SW 1271 (cell line): Measurements from ENCODE around the gene FOXO3.

Experiments
- DNase-seq, 2 experiments: peaks; one replicate each; lab custom pipeline; 2025; lab: John Stamatoyannopoulos, UW

The FOXO3 gene

GRCh38 chr6:108575905-108576494 lies 15.3 kb downstream of the FOXO3 start:
- DNase-seq, result no peak

- no peak for DNase-seq
Observed at GRCh38 chr6:108576709-108577108, 16.0 kb downstream of the FOXO3 start.

GRCh38 chr6:108578166-108578565 lies 17.4 kb downstream of the FOXO3 start:
- no peak for DNase-seq

GRCh38 chr6:108578595-108579327 lies 18.0 kb downstream of the FOXO3 start:
- DNase-seq, result no peak

GRCh38 chr6:108579328-108579721 lies 18.6 kb downstream of the FOXO3 start:
- DNase-seq, result no peak

GRCh38 chr6:108580646-108581045 lies 19.9 kb downstream of the FOXO3 start:
- no peak for DNase-seq

GRCh38 chr6:108581237-108581931 lies 20.7 kb downstream of the FOXO3 start:
- peak in 1 of 2 experiments; percentile 37 for DNase-seq

- no peak for DNase-seq
Observed at GRCh38 chr6:108581932-108582475, 21.3 kb downstream of the FOXO3 start.

- no peak for DNase-seq
Observed at GRCh38 chr6:108582618-108583017, 21.9 kb downstream of the FOXO3 start.

GRCh38 chr6:108584323-108584722 lies 23.6 kb downstream of the FOXO3 start:
- DNase-seq, result no peak

- DNase-seq, result no peak
Observed at GRCh38 chr6:108585359-108585758, 24.6 kb downstream of the FOXO3 start.

- DNase-seq, result no peak
Observed at GRCh38 chr6:108585921-108586536, 25.3 kb downstream of the FOXO3 start.

GRCh38 chr6:108587258-108588059 lies 26.7 kb downstream of the FOXO3 start:
- DNase-seq, result no peak

- no peak for DNase-seq
Observed at GRCh38 chr6:108588586-108588985, 27.9 kb downstream of the FOXO3 start.

- peak; percentile 13 to 40 for DNase-seq
Observed at GRCh38 chr6:108589244-108589791, 28.6 kb downstream of the FOXO3 start.

GRCh38 chr6:108591040-108591816 lies 30.5 kb downstream of the FOXO3 start:
- DNase-seq, result no peak

GRCh38 chr6:108592371-108593337 lies 31.9 kb downstream of the FOXO3 start:
- DNase-seq, result no peak

GRCh38 chr6:108594151-108594550 lies 33.4 kb downstream of the FOXO3 start:
- DNase-seq, result no peak

- no peak for DNase-seq
Observed at GRCh38 chr6:108594640-108595039, 33.9 kb downstream of the FOXO3 start.
